A673 (cell line): Measurements from ENCODE around the gene SPINT1.

Experiments
- EZH2 ChIP-seq: fragments of 200-600 bp; sonication (generic); IDR thresholded peaks from 2 replicates; pipeline ENCODE4 v1.6.1; 2017; ENCODE audit warnings: borderline replicate concordance, low read depth, mild to moderate bottlenecking, mixed read lengths, antibody characterized with exemption, low read length; ENCODE audit not compliant: poor library complexity, severe bottlenecking
- TF ChIP-seq, protein P1 (sequence below): fragments of 300-800, 200-600 bp; sonication (generic); conservative IDR thresholded peaks from 2 replicates; pipeline ENCODE4 v1.5.1; 2017; ENCODE audit warnings: low read depth, mild to moderate bottlenecking, antibody characterized with exemption, low read length, moderate library complexity, mixed read lengths

- TF ChIP-seq, protein P1, sequence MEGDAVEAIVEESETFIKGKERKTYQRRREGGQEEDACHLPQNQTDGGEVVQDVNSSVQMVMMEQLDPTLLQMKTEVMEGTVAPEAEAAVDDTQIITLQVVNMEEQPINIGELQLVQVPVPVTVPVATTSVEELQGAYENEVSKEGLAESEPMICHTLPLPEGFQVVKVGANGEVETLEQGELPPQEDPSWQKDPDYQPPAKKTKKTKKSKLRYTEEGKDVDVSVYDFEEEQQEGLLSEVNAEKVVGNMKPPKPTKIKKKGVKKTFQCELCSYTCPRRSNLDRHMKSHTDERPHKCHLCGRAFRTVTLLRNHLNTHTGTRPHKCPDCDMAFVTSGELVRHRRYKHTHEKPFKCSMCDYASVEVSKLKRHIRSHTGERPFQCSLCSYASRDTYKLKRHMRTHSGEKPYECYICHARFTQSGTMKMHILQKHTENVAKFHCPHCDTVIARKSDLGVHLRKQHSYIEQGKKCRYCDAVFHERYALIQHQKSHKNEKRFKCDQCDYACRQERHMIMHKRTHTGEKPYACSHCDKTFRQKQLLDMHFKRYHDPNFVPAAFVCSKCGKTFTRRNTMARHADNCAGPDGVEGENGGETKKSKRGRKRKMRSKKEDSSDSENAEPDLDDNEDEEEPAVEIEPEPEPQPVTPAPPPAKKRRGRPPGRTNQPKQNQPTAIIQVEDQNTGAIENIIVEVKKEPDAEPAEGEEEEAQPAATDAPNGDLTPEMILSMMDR, result no peak
- no peak for TF ChIP-seq EZH2
These were observed 19.9 kb downstream of the SPINT1 start for GRCh38 chr15:40863660-40864270.
